Upper lobe of left lung (tissue), 6 donors: ENCODE results near the gene BDKRB1. TPM values are rescaled to one million over a fixed set of nuclear protein-coding genes. Genes with fewer than 3 reads are reported as not detected.

Source experiments
- ATAC-seq, 2 donors: fragments of 200-7000 bp; cut with Tn5 transposase; one replicate each; pipeline ENCODE4 v1.9.1; 2022; ENCODE audit warnings: mild to moderate bottlenecking in 2 of 2, moderate library complexity in 2 of 2; ENCODE audit not compliant: low FRiP score in 2 of 2
- DNase-seq, 2 donors: peaks; one replicate each; pipeline ENCODE4 v3.0.0-alpha.2; 2019 to 2020
- H3K27ac ChIP-seq, 4 donors: fragments of 200-600 bp; sonication (generic); one replicate each; pipeline ENCODE4 v1.5.1; 2016 to 2019
- H3K27me3 ChIP-seq, 4 donors: fragments of 200-600 bp; sonication (generic); one replicate each; pipeline ENCODE4 v1.5.1; 2017 to 2019
- H3K36me3 ChIP-seq, 4 donors: fragments of 200-600 bp; sonication (generic); one replicate each; pipeline ENCODE4 v1.5.1; 2016 to 2019
- H3K4me1 ChIP-seq, 4 donors: fragments of 200-600 bp; sonication (generic); one replicate each; pipeline ENCODE4 v1.5.1; 2018 to 2019
- H3K4me3 ChIP-seq, 4 donors: fragments of 200-600 bp; sonication (generic); one replicate each; pipeline ENCODE4 v1.5.1; 2017 to 2019; ENCODE audit warnings: mild to moderate bottlenecking in 2 of 4, moderate library complexity in 1 of 4
- H3K9me3 ChIP-seq, 4 donors: fragments of 200-600 bp; sonication (generic); one replicate each; pipeline ENCODE4 v1.5.1; 2018 to 2019
- EP300 ChIP-seq, 4 donors: sonication (generic); formaldehyde crosslinking; IDR thresholded peaks; one replicate each; pipeline ENCODE4 v1.5.1; 2017; ENCODE audit warnings: antibody characterized with exemption in 4 of 4, control low read depth in 2 of 4
- POLR2A ChIP-seq, 4 donors: fragments of 450-650 bp; IDR thresholded peaks; one replicate each; pipeline ENCODE4 v1.5.1; 2016 to 2017; ENCODE audit warnings: antibody characterized with exemption in 4 of 4, mild to moderate bottlenecking in 2 of 4
- POLR2AphosphoS5 ChIP-seq, 2 donors: sonication (generic); formaldehyde crosslinking; IDR thresholded peaks; one replicate each; pipeline ENCODE4 v1.5.1; 2017; ENCODE audit warnings: antibody characterized with exemption in 2 of 2
- WGBS, 2 donors: methylation state at CpG; one replicate each; pipeline ENCODE4 v1.1.5; 2017 to 2018; 5-methylcytosine and 5-hydroxymethylcytosine counted together
- total RNA-seq, 6 donors: library from RNA; depleted of rRNA in 4 of 6; stranded (reverse); fragments of >200 nt in 4 of 6; gene quantifications; one replicate each; pipeline versions ENCODE4 v1.1.0 to v1.2.1, GENCODE V29; 2016 to 2021
- TF ChIP-seq, protein P1 (sequence below), 6 experiments: fragments of 450-650 bp in 4 of 6; fragments of 200-600 bp in 2 of 6; sonication (generic) in 2 of 6; IDR thresholded peaks; one replicate each; pipeline ENCODE4 v1.5.1; 2016 to 2019; ENCODE audit warnings: antibody characterized with exemption in 6 of 6
- donor health status: DM: no; HTN: no; CAD: no; lungs with moderate emphysema.
- donor health status: DM: no; HTN: yes; CAD: no; lungs with severe emphysema.

Gene BDKRB1
- total RNA-seq, 6 donors from 2014 or later: 0.24 to 0.46 (median 0.31) TPM; not detected in 3

DNA sequence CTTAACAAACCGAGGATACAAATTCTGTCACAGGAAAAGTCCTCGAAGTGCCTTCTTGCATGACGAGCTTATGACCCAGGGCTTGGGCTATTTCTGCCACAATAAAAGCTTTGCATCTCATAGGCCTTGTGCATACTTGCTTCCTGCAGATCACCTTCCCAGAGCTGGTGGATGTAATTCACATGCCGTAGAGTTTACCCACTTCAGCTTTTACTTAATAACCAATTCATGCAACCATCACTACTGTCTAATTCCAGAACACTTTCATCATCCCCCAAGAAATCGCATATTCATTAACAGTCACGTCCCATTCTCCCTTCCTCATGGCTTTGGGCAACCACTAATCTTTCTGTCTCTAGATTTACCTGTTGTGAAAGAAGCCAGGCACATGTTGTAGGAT, 9.0 kb upstream of the BDKRB1 start:
- no peak for ATAC-seq
- no peaks in the 10 kb centered on the region for H3K36me3 ChIP-seq
- H3K27ac ChIP-seq: no peak overlapping the region
- no peaks in the 10 kb centered on the region for H3K27me3 ChIP-seq
- DNase-seq: no peak
- H3K4me3 ChIP-seq: no peak overlapping the region
- no peaks in the 10 kb centered on the region for H3K4me1 ChIP-seq
- 82 to 92% methylated on average over 6 of the region's 6 CpGs for WGBS, 2 donors
- H3K9me3 ChIP-seq: no peaks in the 10 kb centered on the region
- TF ChIP-seq, protein P1, sequence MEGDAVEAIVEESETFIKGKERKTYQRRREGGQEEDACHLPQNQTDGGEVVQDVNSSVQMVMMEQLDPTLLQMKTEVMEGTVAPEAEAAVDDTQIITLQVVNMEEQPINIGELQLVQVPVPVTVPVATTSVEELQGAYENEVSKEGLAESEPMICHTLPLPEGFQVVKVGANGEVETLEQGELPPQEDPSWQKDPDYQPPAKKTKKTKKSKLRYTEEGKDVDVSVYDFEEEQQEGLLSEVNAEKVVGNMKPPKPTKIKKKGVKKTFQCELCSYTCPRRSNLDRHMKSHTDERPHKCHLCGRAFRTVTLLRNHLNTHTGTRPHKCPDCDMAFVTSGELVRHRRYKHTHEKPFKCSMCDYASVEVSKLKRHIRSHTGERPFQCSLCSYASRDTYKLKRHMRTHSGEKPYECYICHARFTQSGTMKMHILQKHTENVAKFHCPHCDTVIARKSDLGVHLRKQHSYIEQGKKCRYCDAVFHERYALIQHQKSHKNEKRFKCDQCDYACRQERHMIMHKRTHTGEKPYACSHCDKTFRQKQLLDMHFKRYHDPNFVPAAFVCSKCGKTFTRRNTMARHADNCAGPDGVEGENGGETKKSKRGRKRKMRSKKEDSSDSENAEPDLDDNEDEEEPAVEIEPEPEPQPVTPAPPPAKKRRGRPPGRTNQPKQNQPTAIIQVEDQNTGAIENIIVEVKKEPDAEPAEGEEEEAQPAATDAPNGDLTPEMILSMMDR (IDR thresholded peaks at IDR 0.05): no peak
- TF ChIP-seq POLR2A (IDR thresholded peaks at IDR 0.05) (no peak), POLR2AphosphoS5 (IDR thresholded peaks at IDR 0.05) (no peak), EP300 (IDR thresholded peaks at IDR 0.05) (no peak)

DNA sequence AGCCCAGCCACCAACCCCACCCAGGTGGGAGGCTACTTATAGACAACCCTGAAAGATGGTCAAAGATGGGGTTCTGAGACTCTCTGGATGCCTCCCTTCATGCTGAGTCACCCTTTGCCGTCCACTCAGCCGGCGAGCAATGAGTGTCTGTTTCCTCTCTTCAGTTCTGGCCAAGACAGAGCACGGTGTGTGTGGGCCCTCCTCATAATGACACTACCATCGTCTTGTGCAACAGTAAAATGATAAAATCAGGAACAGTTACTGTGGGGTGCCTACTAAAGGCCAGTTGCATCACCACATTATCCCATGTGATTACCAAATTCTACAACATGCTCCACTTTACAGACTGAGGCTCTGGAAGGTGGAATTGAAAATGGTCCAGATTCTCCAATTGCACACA, 7.0 kb upstream of the BDKRB1 start:
- WGBS, 2 donors: 19 to 46% methylated on average over 5 of the region's 5 CpGs
- Histone ChIP-seq H3K9me3 (no peaks in the 10 kb centered on the region), H3K27ac (no peak overlapping the region), H3K36me3 (no peaks in the 10 kb centered on the region), H3K27me3 (no peaks in the 10 kb centered on the region), H3K4me1 (no peaks in the 10 kb centered on the region), H3K4me3 (no peak overlapping the region)
- TF ChIP-seq POLR2AphosphoS5 (IDR thresholded peaks at IDR 0.05): peak in 1 of 2 donors; percentile 60
- TF ChIP-seq, protein P1 (IDR thresholded peaks at IDR 0.05): no peak
- no peak for DNase-seq
- ATAC-seq: peak in 1 of 2 donors; percentile 80

DNA sequence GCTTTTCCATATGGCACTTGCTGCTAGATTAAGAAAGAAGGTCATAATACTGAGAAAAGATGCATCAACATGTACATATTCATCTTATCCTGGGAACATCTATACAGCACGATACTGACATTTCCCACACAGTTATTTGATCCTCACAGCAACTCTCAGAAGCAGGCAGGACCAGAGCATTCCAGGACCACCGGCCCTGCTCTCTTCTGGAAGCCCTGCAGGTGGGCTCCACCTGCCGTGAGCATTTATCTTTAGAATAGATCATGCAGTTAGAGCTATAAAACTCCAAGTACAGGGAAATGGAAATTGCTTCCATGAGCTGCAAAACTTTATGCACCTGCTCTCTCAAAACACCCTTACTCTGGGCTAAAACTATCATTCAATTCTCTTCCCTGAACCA, 5.5 kb upstream of the BDKRB1 start:
- ATAC-seq (no peak), DNase-seq (no peak)
- no peaks in the 10 kb centered on the region for H3K27me3 ChIP-seq
- no peaks in the 10 kb centered on the region for H3K36me3 ChIP-seq
- no peak overlapping the region for H3K27ac ChIP-seq
- no peaks in the 10 kb centered on the region for H3K9me3 ChIP-seq
- 83 to 85% methylated on average over 3 of the region's 3 CpGs for WGBS, 2 donors
- H3K4me1 ChIP-seq: no peaks in the 10 kb centered on the region
- no peak overlapping the region for H3K4me3 ChIP-seq
- TF ChIP-seq POLR2AphosphoS5 (IDR thresholded peaks at IDR 0.05) (no peak), EP300 (IDR thresholded peaks at IDR 0.05) (no peak), POLR2A (IDR thresholded peaks at IDR 0.05) (no peak)
- TF ChIP-seq, protein P1 (IDR thresholded peaks at IDR 0.05): no peak

DNA sequence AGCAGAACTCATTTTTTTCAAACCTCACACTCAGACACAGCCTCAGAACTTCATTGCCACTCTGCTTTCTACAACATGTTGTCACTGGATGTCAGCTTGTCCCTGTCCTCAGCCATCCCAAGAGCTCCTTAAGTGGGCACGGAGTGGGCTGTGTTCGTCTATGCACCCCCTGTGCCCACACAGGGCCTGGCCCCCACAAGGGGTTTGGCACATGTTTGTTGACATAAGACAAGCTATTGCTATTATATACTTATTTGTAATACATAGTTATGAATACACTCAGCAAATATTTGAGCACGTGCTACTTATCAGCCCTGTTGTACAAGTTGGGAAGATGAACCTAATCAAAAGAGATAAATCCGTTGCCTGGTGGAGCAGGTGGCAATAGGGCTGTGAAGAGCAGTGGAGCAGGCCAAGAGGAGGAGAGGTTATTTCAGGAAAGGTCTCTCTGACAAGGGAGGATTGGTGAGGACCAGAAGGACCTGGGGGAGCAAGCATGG, 4.3 kb upstream of the BDKRB1 start:
- Histone ChIP-seq H3K4me3 (no peak overlapping the region), H3K9me3 (no peaks in the 10 kb centered on the region), H3K4me1 (no peaks in the 10 kb centered on the region), H3K36me3 (no peaks in the 10 kb centered on the region), H3K27me3 (no peaks in the 10 kb centered on the region), H3K27ac (no peak overlapping the region)
- 71 to 75% methylated on average over 4 of the region's 4 CpGs for WGBS, 2 donors
- TF ChIP-seq EP300 (IDR thresholded peaks at IDR 0.05) (no peak), POLR2A (IDR thresholded peaks at IDR 0.05) (no peak), POLR2AphosphoS5 (IDR thresholded peaks at IDR 0.05) (no peak)
- TF ChIP-seq, protein P1 (IDR thresholded peaks at IDR 0.05): no peak
- DNase-seq: no peak
- ATAC-seq: no peak

DNA sequence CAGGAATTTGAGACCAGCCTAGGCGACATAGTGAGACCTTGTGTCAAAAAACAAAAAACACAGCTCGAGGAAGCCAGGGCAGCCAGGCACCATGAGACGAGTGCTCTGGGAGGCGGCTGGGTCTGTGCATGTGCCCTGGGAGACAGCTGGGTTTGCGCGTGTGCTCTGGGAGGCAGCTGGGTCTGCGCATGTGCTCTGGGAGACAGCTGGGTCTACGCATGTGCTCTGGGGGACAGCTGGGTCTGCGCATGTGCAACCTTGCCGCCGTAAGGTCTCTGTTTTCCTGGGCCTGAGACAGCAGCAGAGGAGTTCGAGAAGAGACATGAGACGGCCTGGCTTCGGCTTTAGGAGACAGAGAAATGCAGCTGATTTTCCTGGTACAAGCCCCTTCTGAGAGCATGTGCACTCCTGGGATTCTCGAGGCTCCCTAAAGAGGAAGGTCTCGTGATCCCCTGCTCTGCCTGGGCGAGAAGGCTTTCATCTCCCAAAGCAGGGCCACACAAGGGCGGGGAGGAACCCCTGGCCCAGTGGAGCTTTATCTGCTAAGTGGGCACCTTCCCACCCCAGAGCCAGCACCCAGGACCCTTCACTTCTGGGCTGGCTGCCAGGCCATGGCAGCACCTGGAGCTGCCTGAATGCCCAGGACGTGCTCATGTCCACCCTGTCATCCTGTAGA, 3.5 kb upstream of the BDKRB1 start:
- no peaks in the 10 kb centered on the region for H3K36me3 ChIP-seq
- H3K9me3 ChIP-seq: no peaks in the 10 kb centered on the region
- WGBS, 2 donors: 91 to 96% methylated on average over 11 to 19 of the region's 19 CpGs
- TF ChIP-seq, protein P1 (IDR thresholded peaks at IDR 0.05): no peak
- TF ChIP-seq POLR2A (IDR thresholded peaks at IDR 0.05): no peak
- no peak for TF ChIP-seq EP300 (IDR thresholded peaks at IDR 0.05)
- TF ChIP-seq POLR2AphosphoS5 (IDR thresholded peaks at IDR 0.05): no peak
- peak in 1 of 2 donors; percentile 38 for DNase-seq
- no peaks in the 10 kb centered on the region for H3K4me1 ChIP-seq
- no peak overlapping the region for H3K4me3 ChIP-seq
- ATAC-seq: no peak
- H3K27ac ChIP-seq: no peak overlapping the region
- no peaks in the 10 kb centered on the region for H3K27me3 ChIP-seq
